ENCODE measurements around the gene OPA3.

Gene OPA3

GRCh38 chr19:45494261-45494916 lies 90.2 kb downstream of the OPA3 start:
- no peak overlapping the region for H3K14ac ChIP-seq (ENCODE audit: low read length in 2 of 2)
- no peak for DNase-seq
- H3K36me3 ChIP-seq (ENCODE audit: control insufficient read depth in 1 of 2, insufficient read depth in 2 of 2, low read depth in 1 of 2, low read length in 2 of 2), result peaks cover 0 to 7% of the 10 kb centered on the region in 2 experiments
- H4K91ac ChIP-seq (ENCODE audit: low read length), result no peak overlapping the region
- no peak overlapping the region for H2BK12ac ChIP-seq (ENCODE audit: low read length in 2 of 2)
- no peak overlapping the region for H2BK5ac ChIP-seq (ENCODE audit: low read depth, low read length, poor library complexity, severe bottlenecking)
- no peak overlapping the region for H2BK15ac ChIP-seq (ENCODE audit: low read depth, poor library complexity, severe bottlenecking)
- H3K27me3 ChIP-seq (ENCODE audit: control insufficient read depth in 1 of 2, insufficient read depth in 1 of 2, low read length in 2 of 2), result peaks cover 25 to 28% of the 10 kb centered on the region in 2 experiments
- H3K27ac ChIP-seq (ENCODE audit: low read length, poor library complexity, severe bottlenecking), result no peak overlapping the region
- no peak overlapping the region for H2AFZ ChIP-seq (ENCODE audit: low read depth, low read length)
- H3K4me3 ChIP-seq (ENCODE audit: insufficient read depth in 1 of 2, low read depth in 1 of 2, low read length in 2 of 2), result no peak overlapping the region
- no peaks in the 10 kb centered on the region for H3K9me3 ChIP-seq (ENCODE audit: control insufficient read depth, low read length)
- H2AK5ac ChIP-seq (ENCODE audit: low read length, severe bottlenecking), result no peak overlapping the region
- H2BK120ac ChIP-seq (ENCODE audit: low read depth, low read length), result no peak overlapping the region
- H3K18ac ChIP-seq (ENCODE audit: low read depth in 1 of 2, low read length in 2 of 2), result no peak overlapping the region
- no peak overlapping the region for H3K4ac ChIP-seq (ENCODE audit: low read depth in 1 of 2, low read length in 2 of 2)
- H3K4me1 ChIP-seq (ENCODE audit: control insufficient read depth, insufficient read depth, low read depth, low read length), result peaks cover 26% of the 10 kb centered on the region
- 96% methylated on average over 39 of the region's 39 CpGs for WGBS
- H4K8ac ChIP-seq (ENCODE audit: low read length), result no peak overlapping the region
- no peak overlapping the region for H3K23ac ChIP-seq (ENCODE audit: low read length in 2 of 2)
- H3K79me1 ChIP-seq (replicated peaks; ENCODE audit: low read length, poor library complexity, severe bottlenecking), result no peaks in the 10 kb centered on the region
- no peak overlapping the region for H3K4me2 ChIP-seq (ENCODE audit: low read length, poor library complexity, severe bottlenecking)
- H3K9ac ChIP-seq (ENCODE audit: low read length), result no peak overlapping the region

GRCh38 chr19:45492627-45493470 lies 91.8 kb downstream of the OPA3 start:
- Histone ChIP-seq H2AK5ac (ENCODE audit: low read length, severe bottlenecking) (no peak overlapping the region), H2AFZ (ENCODE audit: low read depth, low read length) (peak overlapping the region; percentile 8), H3K4me1 (ENCODE audit: control insufficient read depth, insufficient read depth, low read depth, low read length) (peaks cover 20% of the 10 kb centered on the region), H2BK120ac (ENCODE audit: low read depth, low read length) (no peak overlapping the region), H3K4ac (ENCODE audit: low read depth in 1 of 2, low read length in 2 of 2) (peak overlapping the region; percentile 13 to 24), H3K9me3 (ENCODE audit: control insufficient read depth, low read length) (no peaks in the 10 kb centered on the region), H3K27ac (ENCODE audit: low read length, poor library complexity, severe bottlenecking) (peak overlapping the region; percentile 60), H3K79me1 (replicated peaks; ENCODE audit: low read length, poor library complexity, severe bottlenecking) (no peaks in the 10 kb centered on the region), H4K8ac (ENCODE audit: low read length) (peak overlapping the region; percentile 45), H2BK12ac (ENCODE audit: low read length in 2 of 2) (peak overlapping the region; percentile 1 to 73), H2BK5ac (ENCODE audit: low read depth, low read length, poor library complexity, severe bottlenecking) (peak overlapping the region; percentile 25), H3K9ac (ENCODE audit: low read length) (peak overlapping the region; percentile 84), H4K91ac (ENCODE audit: low read length) (peak overlapping the region; percentile 79), H3K36me3 (ENCODE audit: control insufficient read depth in 1 of 2, insufficient read depth in 2 of 2, low read depth in 1 of 2, low read length in 2 of 2) (peaks cover 0 to 19% of the 10 kb centered on the region in 2 experiments), H3K14ac (ENCODE audit: low read length in 2 of 2) (no peak overlapping the region), H3K4me3 (ENCODE audit: insufficient read depth in 1 of 2, low read depth in 1 of 2, low read length in 2 of 2) (peak overlapping the region; percentile 66 to 94), H3K27me3 (ENCODE audit: control insufficient read depth in 1 of 2, insufficient read depth in 1 of 2, low read length in 2 of 2) (peaks cover 14% of the 10 kb centered on the region in 2 experiments), H2BK15ac (ENCODE audit: low read depth, poor library complexity, severe bottlenecking) (no peak overlapping the region), H3K23ac (ENCODE audit: low read length in 2 of 2) (peak overlapping the region in 1 of 2 experiments; percentile 32), H3K4me2 (ENCODE audit: low read length, poor library complexity, severe bottlenecking) (peak overlapping the region; percentile 96), H3K18ac (ENCODE audit: low read depth in 1 of 2, low read length in 2 of 2) (peak overlapping the region; percentile 74 to 91)
- DNase-seq, result peak; percentile 90
- WGBS, result 4% methylated on average over 27 of the region's 32 CpGs

GRCh38 chr19:45492137-45492626 lies 92.4 kb downstream of the OPA3 start:
- Histone ChIP-seq H2BK12ac (ENCODE audit: low read length in 2 of 2) (peak overlapping the region in 1 of 2 experiments; percentile 47), H2BK120ac (ENCODE audit: low read depth, low read length) (no peak overlapping the region), H2BK15ac (ENCODE audit: low read depth, poor library complexity, severe bottlenecking) (no peak overlapping the region)

More at GRCh38 chr19:45492137-45492626, 92.4 kb downstream of the OPA3 start:
- Histone ChIP-seq H3K18ac (ENCODE audit: low read depth in 1 of 2, low read length in 2 of 2) (no peak overlapping the region), H4K8ac (ENCODE audit: low read length) (no peak overlapping the region), H3K27ac (ENCODE audit: low read length, poor library complexity, severe bottlenecking) (no peak overlapping the region), H2AK5ac (ENCODE audit: low read length, severe bottlenecking) (no peak overlapping the region), H3K4me1 (ENCODE audit: control insufficient read depth, insufficient read depth, low read depth, low read length) (peaks cover 17% of the 10 kb centered on the region), H3K23ac (ENCODE audit: low read length in 2 of 2) (no peak overlapping the region), H3K9ac (ENCODE audit: low read length) (peak overlapping the region; percentile 84), H3K36me3 (ENCODE audit: control insufficient read depth in 1 of 2, insufficient read depth in 2 of 2, low read depth in 1 of 2, low read length in 2 of 2) (peaks cover 0 to 19% of the 10 kb centered on the region in 2 experiments), H3K4me3 (ENCODE audit: insufficient read depth in 1 of 2, low read depth in 1 of 2, low read length in 2 of 2) (peak overlapping the region in 1 of 2 experiments; percentile 94), H4K91ac (ENCODE audit: low read length) (no peak overlapping the region), H3K4me2 (ENCODE audit: low read length, poor library complexity, severe bottlenecking) (peak overlapping the region; percentile 96), H3K27me3 (ENCODE audit: control insufficient read depth in 1 of 2, insufficient read depth in 1 of 2, low read length in 2 of 2) (peaks cover 8 to 9% of the 10 kb centered on the region in 2 experiments), H2AFZ (ENCODE audit: low read depth, low read length) (no peak overlapping the region), H2BK5ac (ENCODE audit: low read depth, low read length, poor library complexity, severe bottlenecking) (no peak overlapping the region), H3K14ac (ENCODE audit: low read length in 2 of 2) (no peak overlapping the region), H3K79me1 (replicated peaks; ENCODE audit: low read length, poor library complexity, severe bottlenecking) (no peaks in the 10 kb centered on the region), H3K9me3 (ENCODE audit: control insufficient read depth, low read length) (no peaks in the 10 kb centered on the region), H3K4ac (ENCODE audit: low read depth in 1 of 2, low read length in 2 of 2) (no peak overlapping the region)
- WGBS, result 98% methylated on average over 5 of the region's 5 CpGs
- no peak for DNase-seq
